Thyroid gland (tissue), 4 donors: ENCODE results near the gene DENND5B. TPM values are rescaled to one million over a fixed set of nuclear protein-coding genes. Genes with fewer than 3 reads are reported as not detected.

Experiments
- DNase-seq, 2 donors: peaks; one replicate each; pipeline ENCODE4 v3.0.0-alpha.2; 2019
- H3K27ac ChIP-seq, 3 donors: fragments of 200-600 bp; sonication (generic); 1 replicate in 2 of 3; 2 replicates in 1 of 3; pipeline ENCODE4 v1.5.1; 2016 to 2019; ENCODE audit warnings: mild to moderate bottlenecking in 1 of 3, moderate library complexity in 1 of 3
- H3K27me3 ChIP-seq: fragments of 200-600 bp; sonication (generic); one replicate; pipeline ENCODE4 v1.5.1; 2019
- H3K36me3 ChIP-seq, 2 donors: fragments of 200-600 bp; sonication (generic); one replicate each; pipeline ENCODE4 v1.5.1; 2016 to 2019
- H3K4me1 ChIP-seq, 2 donors: fragments of 200-600 bp; sonication (generic); one replicate each; pipeline ENCODE4 v1.5.1; 2017 to 2019
- H3K4me3 ChIP-seq, 3 donors: fragments of 200-600 bp; sonication (generic); replicated peaks in 1 of 3; 1 replicate in 2 of 3; 2 replicates in 1 of 3; pipeline ENCODE4 v1.5.1; 2016; ENCODE audit warnings: mild to moderate bottlenecking in 1 of 3
- H3K9me3 ChIP-seq: fragments of 200-600 bp; sonication (generic); one replicate; pipeline ENCODE4 v1.5.1; 2017
- POLR2A ChIP-seq, 2 donors: fragments of 450-650 bp; IDR thresholded peaks; one replicate each; pipeline ENCODE4 v1.6.1; 2017; ENCODE audit warnings: antibody characterized with exemption in 2 of 2, mild to moderate bottlenecking in 2 of 2, moderate library complexity in 1 of 2
- WGBS, 2 donors: methylation state at CpG; one replicate each; pipeline ENCODE4 v1.1.5; 2017; 5-methylcytosine and 5-hydroxymethylcytosine counted together
- intact Hi-C: fragments of 100-400 bp; cut with DNase I; formaldehyde crosslinking; loops from one replicate; pipeline ENCODE4 v1.15.1; 2023
- total RNA-seq, 4 donors: library from RNA; depleted of rRNA; stranded (reverse); fragments of >200 nt; gene quantifications; one replicate each; pipeline ENCODE4 v1.2.3, GENCODE V29; 2016
- TF ChIP-seq, protein P1 (sequence below), 6 experiments: fragments of 200-600 bp in 3 of 6; fragments of 450-650 bp in 3 of 6; sonication (generic) in 3 of 6; IDR thresholded peaks; one replicate each; pipeline ENCODE4 v1.5.1; 2016 to 2019; ENCODE audit warnings: antibody characterized with exemption in 6 of 6, mild to moderate bottlenecking in 2 of 6, inconsistent platforms in 1 of 6, moderate library complexity in 1 of 6

Gene DENND5B
- total RNA-seq, 4 donors from 2014 or later, result 13.3 to 17.7 (median 16.2) TPM

DNA sequence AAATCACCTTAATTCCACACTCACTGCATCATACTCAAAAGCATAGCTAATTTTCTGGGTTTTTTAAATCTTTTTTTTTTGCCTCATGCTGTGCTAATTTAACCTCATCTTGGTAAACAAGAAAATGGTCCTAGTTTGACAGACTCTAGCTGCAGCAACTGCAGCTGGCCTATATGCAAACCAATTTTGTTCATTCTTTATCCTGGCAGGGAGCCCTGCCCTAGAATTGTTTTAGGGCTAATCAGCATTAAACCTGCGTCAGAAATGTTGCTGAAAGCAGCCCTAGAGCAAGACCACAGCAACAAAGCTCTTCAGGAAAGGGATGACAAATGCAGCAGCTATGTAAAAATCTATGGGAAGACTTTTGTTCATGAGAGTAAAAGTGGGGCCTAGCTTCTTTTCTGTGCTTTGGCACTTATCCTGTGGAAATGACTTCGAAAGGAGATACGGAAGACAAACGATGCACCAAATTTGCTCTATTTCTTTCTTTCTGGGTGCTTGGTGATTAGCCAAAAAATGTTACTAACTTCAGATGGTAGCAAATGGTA lies 72.2 kb downstream of the DENND5B start:
- intact Hi-C loops, result no loop called here
- Histone ChIP-seq H3K4me3 (no peak overlapping the region), H3K27me3 (no peaks in the 10 kb centered on the region), H3K4me1 (peaks cover 0 to 11% of the 10 kb centered on the region in 2 donors), H3K9me3 (no peaks in the 10 kb centered on the region), H3K27ac (no peak overlapping the region), H3K36me3 (no peaks in the 10 kb centered on the region)
- WGBS, 2 donors, result 67 to 83% methylated on average over 4 of the region's 4 CpGs
- TF ChIP-seq POLR2A (IDR thresholded peaks at IDR 0.05), result no peak
- TF ChIP-seq, protein P1, sequence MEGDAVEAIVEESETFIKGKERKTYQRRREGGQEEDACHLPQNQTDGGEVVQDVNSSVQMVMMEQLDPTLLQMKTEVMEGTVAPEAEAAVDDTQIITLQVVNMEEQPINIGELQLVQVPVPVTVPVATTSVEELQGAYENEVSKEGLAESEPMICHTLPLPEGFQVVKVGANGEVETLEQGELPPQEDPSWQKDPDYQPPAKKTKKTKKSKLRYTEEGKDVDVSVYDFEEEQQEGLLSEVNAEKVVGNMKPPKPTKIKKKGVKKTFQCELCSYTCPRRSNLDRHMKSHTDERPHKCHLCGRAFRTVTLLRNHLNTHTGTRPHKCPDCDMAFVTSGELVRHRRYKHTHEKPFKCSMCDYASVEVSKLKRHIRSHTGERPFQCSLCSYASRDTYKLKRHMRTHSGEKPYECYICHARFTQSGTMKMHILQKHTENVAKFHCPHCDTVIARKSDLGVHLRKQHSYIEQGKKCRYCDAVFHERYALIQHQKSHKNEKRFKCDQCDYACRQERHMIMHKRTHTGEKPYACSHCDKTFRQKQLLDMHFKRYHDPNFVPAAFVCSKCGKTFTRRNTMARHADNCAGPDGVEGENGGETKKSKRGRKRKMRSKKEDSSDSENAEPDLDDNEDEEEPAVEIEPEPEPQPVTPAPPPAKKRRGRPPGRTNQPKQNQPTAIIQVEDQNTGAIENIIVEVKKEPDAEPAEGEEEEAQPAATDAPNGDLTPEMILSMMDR (IDR thresholded peaks at IDR 0.05), result no peak
- no peak for DNase-seq

DNA sequence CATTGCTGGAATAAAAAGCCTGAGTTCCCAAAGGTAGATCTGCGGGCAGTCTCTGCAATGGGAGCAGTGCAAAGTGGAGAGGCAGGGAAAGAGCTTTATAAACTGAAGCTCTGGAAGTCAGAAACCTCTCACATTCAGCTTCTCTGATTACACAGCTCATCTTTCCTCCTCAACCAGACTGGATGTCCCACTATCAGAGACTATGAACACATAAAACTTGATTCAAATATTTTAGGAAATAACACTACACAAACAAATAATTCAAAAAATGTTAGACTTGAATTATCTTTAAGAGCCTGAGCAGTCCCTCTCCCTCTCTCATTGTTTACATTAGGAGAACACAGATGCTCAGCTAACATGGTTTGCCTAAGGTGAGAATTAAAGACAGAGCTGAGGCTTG lies 72.9 kb downstream of the DENND5B start:
- DNase-seq, result no peak
- Histone ChIP-seq H3K4me1 (peaks cover 0 to 11% of the 10 kb centered on the region in 2 donors), H3K4me3 (no peak overlapping the region), H3K36me3 (no peaks in the 10 kb centered on the region), H3K9me3 (no peaks in the 10 kb centered on the region), H3K27me3 (no peaks in the 10 kb centered on the region), H3K27ac (no peak overlapping the region)
- WGBS, 2 donors, result 42 to 54% methylated on average over 1 of the region's 1 CpG
- intact Hi-C loops, result no loop called here
- no peak for TF ChIP-seq POLR2A (IDR thresholded peaks at IDR 0.05)
- TF ChIP-seq, protein P1 (IDR thresholded peaks at IDR 0.05), result no peak

DNA sequence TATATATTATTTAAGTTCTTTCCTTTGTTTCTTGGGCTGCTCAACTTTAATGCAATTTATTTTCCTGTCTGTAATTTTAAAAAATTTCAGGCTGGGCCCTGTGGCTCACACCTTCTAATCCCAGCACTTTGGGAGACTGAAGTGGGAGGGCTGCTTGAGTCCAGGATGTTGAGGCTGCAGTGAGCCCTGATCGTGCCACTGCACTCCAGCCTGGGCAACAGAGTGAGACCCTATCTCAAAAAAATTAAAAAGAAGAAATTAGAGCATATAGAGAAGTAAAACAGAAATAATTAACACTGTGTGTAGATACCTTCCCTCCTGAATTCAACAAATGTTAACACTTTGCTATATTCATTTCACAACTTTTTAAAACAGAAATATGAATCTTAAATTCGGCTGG lies 74.2 kb downstream of the DENND5B start:
- Histone ChIP-seq H3K27me3 (no peaks in the 10 kb centered on the region), H3K4me1 (peaks cover 0 to 11% of the 10 kb centered on the region in 2 donors), H3K4me3 (no peak overlapping the region), H3K36me3 (no peaks in the 10 kb centered on the region), H3K9me3 (no peaks in the 10 kb centered on the region), H3K27ac (no peak overlapping the region)
- intact Hi-C loops, result no loop called here
- no peak for TF ChIP-seq POLR2A (IDR thresholded peaks at IDR 0.05)
- TF ChIP-seq, protein P1 (IDR thresholded peaks at IDR 0.05), result no peak
- no peak for DNase-seq
- WGBS, 2 donors, result 82 to 88% methylated on average over 2 of the region's 2 CpGs

DNA sequence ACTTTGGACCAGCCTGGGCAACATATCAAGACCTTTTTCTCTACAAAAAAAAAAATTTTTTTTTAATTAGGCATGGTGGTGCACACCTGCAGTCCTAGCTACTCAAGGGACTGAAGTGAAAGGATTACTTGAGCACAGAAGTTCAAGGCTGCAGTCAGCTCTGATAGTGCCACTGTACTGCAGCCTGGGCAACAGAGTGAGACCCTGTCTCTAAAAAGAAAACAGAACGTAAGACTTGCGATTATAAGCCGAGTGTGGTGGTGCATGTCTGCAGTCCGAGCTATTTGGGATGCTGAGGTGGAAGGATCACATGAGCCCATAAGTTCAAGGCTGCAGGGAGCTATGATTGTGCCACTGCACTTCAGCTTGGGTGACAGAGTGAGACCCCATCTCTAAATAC lies 76.0 kb downstream of the DENND5B start:
- H3K36me3 ChIP-seq, result no peaks in the 10 kb centered on the region
- H3K27me3 ChIP-seq, result no peaks in the 10 kb centered on the region
- no peak for DNase-seq
- 63 to 70% methylated on average over 4 of the region's 4 CpGs for WGBS, 2 donors
- no peak overlapping the region for H3K27ac ChIP-seq
- intact Hi-C loops, result no loop called here
- H3K4me1 ChIP-seq, result peaks cover 0 to 11% of the 10 kb centered on the region in 2 donors
- H3K4me3 ChIP-seq, result no peak overlapping the region
- no peaks in the 10 kb centered on the region for H3K9me3 ChIP-seq
- no peak for TF ChIP-seq POLR2A (IDR thresholded peaks at IDR 0.05)
- TF ChIP-seq, protein P1 (IDR thresholded peaks at IDR 0.05), result no peak

DNA sequence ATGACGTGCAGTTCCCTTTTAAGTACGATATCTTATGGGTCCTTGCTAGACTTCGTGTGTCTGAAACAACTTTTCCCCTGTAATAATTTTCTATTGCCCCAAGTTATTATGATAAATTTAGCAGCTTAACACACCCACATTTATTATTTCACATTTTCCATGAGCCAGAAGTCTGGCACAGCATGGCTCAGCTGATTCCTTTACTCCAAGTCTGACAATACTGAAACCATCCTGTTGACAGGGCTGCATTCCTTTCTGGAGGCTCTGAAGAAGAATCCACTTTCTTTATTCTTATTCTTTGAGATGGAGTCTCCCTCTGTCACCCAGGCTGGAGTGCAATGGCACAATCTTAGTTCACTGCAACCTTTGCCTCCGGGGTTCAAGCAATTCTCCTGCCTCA lies 80.9 kb downstream of the DENND5B start:
- 92 to 93% methylated on average over 4 of the region's 4 CpGs for WGBS, 2 donors
- Histone ChIP-seq H3K4me1 (no peaks in the 10 kb centered on the region), H3K9me3 (no peaks in the 10 kb centered on the region)

More for the DNA sequence above, 80.9 kb downstream of the DENND5B start:
- intact Hi-C loops, result no loop called here
- TF ChIP-seq, protein P1 (IDR thresholded peaks at IDR 0.05), result no peak
- no peak for TF ChIP-seq POLR2A (IDR thresholded peaks at IDR 0.05)
- Histone ChIP-seq H3K27me3 (no peaks in the 10 kb centered on the region), H3K27ac (no peak overlapping the region), H3K4me3 (no peak overlapping the region), H3K36me3 (no peaks in the 10 kb centered on the region)
- DNase-seq, result no peak
